PC-3 (cell line): ENCODE data around the gene ITGA1. TPM values are rescaled to one million over a fixed set of nuclear protein-coding genes. Genes with fewer than 3 reads are reported as not detected.

Experiments used
- ATAC-seq: fragments of 200-7000 bp; cut with Tn5 transposase; 2 replicates; pipeline ENCODE4 v1.9.1; 2020; ENCODE audit warnings: mild to moderate bottlenecking, moderate library complexity
- BruUV-seq: library from RNA; stranded (reverse); fragments of 400-500 nt; replicated peaks from 2 replicates; lab custom pipeline; 2021; lab: Mats Ljungman, UMichigan
- CTCF ChIA-PET: fragments of 300-600 bp; sonication (Branson Sonifier 250); formaldehyde crosslinking; loops from one replicate; lab custom pipeline; 2022; ENCODE audit warnings: antibody characterized with exemption; lab: Charles Lee
- POLR2A ChIA-PET: fragments of 300-600 bp; sonication (Branson Sonifier 250); formaldehyde crosslinking; loops from one replicate; lab custom pipeline; 2022; ENCODE audit warnings: antibody characterized with exemption; ENCODE audit not compliant: unreplicated experiment; lab: Charles Lee
- DNase-seq: peaks from one replicate; pipeline ENCODE4 v3.0.0-alpha.2; 2015
- H2AFZ ChIP-seq: fragments of 300-600 bp; sonication (generic); 2 replicates; pipeline ENCODE4 v1.6.0; 2016; ENCODE audit warnings: antibody characterized with exemption, low read length
- H3F3A ChIP-seq: fragments of 300-600 bp; sonication (generic); one replicate; pipeline ENCODE4 v1.6.0; 2017; ENCODE audit warnings: antibody characterized with exemption, low read length, control low read depth, mild to moderate bottlenecking; ENCODE audit not compliant: unreplicated experiment
- H3K27ac ChIP-seq: fragments of 300-600 bp; sonication (generic); 2 replicates; pipeline ENCODE4 v1.5.1; 2016; ENCODE audit warnings: mild to moderate bottlenecking, low read length
- H3K27me3 ChIP-seq: fragments of 300-600 bp; sonication (generic); 2 replicates; pipeline ENCODE4 v1.6.1; 2016; ENCODE audit warnings: low read length, mixed read lengths
- H3K36me3 ChIP-seq: fragments of 300-600 bp; sonication (generic); 2 replicates; pipeline ENCODE4 v1.6.1; 2016; ENCODE audit warnings: low read depth, mixed run types, low read length, mixed read lengths
- H3K4me1 ChIP-seq: fragments of 300-600 bp; sonication (generic); 2 replicates; pipeline ENCODE4 v1.5.1; 2016; ENCODE audit warnings: low read length; ENCODE audit not compliant: insufficient read depth
- H3K4me2 ChIP-seq: fragments of 300-600 bp; sonication (generic); 2 replicates; pipeline ENCODE4 v1.6.0; 2016; ENCODE audit warnings: low read length
- H3K4me3 ChIP-seq: fragments of 300-600 bp; sonication (generic); 2 replicates; pipeline ENCODE4 v1.5.1; 2016; ENCODE audit warnings: mild to moderate bottlenecking, low read length, mixed read lengths
- H3K79me2 ChIP-seq: fragments of 300-600 bp; sonication (generic); 2 replicates; pipeline ENCODE4 v1.6.1; 2017; ENCODE audit warnings: low read length, mixed read lengths
- H3K9ac ChIP-seq: fragments of 300-600 bp; sonication (generic); 2 replicates; pipeline ENCODE4 v1.6.0; 2016; ENCODE audit warnings: mild to moderate bottlenecking, low read length
- H3K9me2 ChIP-seq: fragments of 300-600 bp; sonication (generic); replicated peaks from 2 replicates; pipeline ENCODE4 v1.6.1; 2016; ENCODE audit warnings: mixed run types, low read length, mixed read lengths
- H3K9me3 ChIP-seq: fragments of 300-600 bp; sonication (generic); 2 replicates; pipeline ENCODE4 v1.6.1; 2016; ENCODE audit warnings: low read length, mixed read lengths
- H4K20me1 ChIP-seq: fragments of 300-600 bp; sonication (generic); 2 replicates; pipeline ENCODE4 v1.6.1; 2016; ENCODE audit warnings: low read length, mixed read lengths
- EZH2 ChIP-seq: fragments of 300-600 bp; sonication (generic); IDR thresholded peaks from one replicate; pipeline ENCODE4 v1.6.1; 2017; ENCODE audit warnings: antibody characterized with exemption, mild to moderate bottlenecking, low read length; ENCODE audit not compliant: unreplicated experiment
- EZH2phosphoT487 ChIP-seq: fragments of 300-600 bp; sonication (generic); IDR thresholded peaks from 2 replicates; pipeline ENCODE4 v1.6.1; 2018; ENCODE audit warnings: mild to moderate bottlenecking, antibody characterized with exemption, low read length, borderline replicate concordance
- intact Hi-C: fragments of 100-400 bp; cut with micrococcal nuclease; formaldehyde crosslinking; loops from 2 replicates; pipeline ENCODE4 v1.9.0; 2023
- total RNA-seq: library from RNA; depleted of rRNA; stranded (reverse); fragments of >200 nt; gene quantifications from 2 replicates; pipeline ENCODE4 v1.2.3, GENCODE V29; 2014
- TF ChIP-seq, protein P1 (sequence below): fragments of 300-600 bp; sonication (generic); conservative IDR thresholded peaks from 2 replicates; pipeline ENCODE4 v1.5.1; 2017; ENCODE audit warnings: antibody characterized with exemption, low read depth, mild to moderate bottlenecking, low read length

The ITGA1 gene
- total RNA-seq, 1 experiment from 2014 or later, result 4.7 TPM

DNA sequence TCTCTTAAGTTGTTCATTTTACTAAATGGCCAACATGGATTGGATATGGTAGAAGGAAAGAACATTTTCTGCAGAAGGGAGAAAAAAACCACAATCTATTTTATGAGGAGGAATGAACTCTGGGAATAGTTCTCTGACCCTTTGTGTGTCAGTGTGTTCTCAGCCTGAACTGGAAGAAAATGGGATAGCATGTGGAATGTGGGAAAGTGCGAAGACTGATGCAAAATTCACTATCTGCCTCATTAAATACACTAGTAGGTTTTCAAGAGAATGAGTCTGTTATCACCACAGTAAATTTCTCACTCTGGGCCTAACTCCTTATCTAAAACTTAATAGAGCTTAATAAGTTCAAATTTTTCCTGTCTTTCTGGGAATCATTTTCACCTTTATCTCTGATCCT is 22.7 kb downstream of the ITGA1 start:
- Histone ChIP-seq H3K4me1 (peaks cover 28% of the 10 kb centered on the region), H2AFZ (no peak overlapping the region), H3K4me2 (0 out of 2 replicates have a peak overlapping the region, but pooled peaks have one; percentile 20), H3K36me3 (peaks cover 5% of the 10 kb centered on the region; the same call in 1 of the 2 replicates), H4K20me1 (peaks cover 7% of the 10 kb centered on the region; the same call in 1 of the 2 replicates), H3K79me2 (peaks cover 11% of the 10 kb centered on the region), H3K27me3 (no peaks in the 10 kb centered on the region), H3K27ac (0 out of 2 replicates have a peak overlapping the region, but pooled peaks have one; percentile 2), H3K9me2 (no peaks in the 10 kb centered on the region), H3F3A (no peaks in the 10 kb centered on the region), H3K9me3 (no peaks in the 10 kb centered on the region), H3K4me3 (no peak overlapping the region), H3K9ac (no peak overlapping the region)
- DNase-seq (no peak), ATAC-seq (no peak)
- ChIA-PET POLR2A (interaction anchor here (0.5 to 1.0 kb wide), 3 partner anchors 11 to 83 kb away, joined by 3 to 5 read pairs (median 3); no protein-coding TSS in a partner anchor), CTCF (no interaction called here)
- BruUV-seq, result no TSS peak
- TF ChIP-seq EZH2, result no peak
- TF ChIP-seq, protein P1, sequence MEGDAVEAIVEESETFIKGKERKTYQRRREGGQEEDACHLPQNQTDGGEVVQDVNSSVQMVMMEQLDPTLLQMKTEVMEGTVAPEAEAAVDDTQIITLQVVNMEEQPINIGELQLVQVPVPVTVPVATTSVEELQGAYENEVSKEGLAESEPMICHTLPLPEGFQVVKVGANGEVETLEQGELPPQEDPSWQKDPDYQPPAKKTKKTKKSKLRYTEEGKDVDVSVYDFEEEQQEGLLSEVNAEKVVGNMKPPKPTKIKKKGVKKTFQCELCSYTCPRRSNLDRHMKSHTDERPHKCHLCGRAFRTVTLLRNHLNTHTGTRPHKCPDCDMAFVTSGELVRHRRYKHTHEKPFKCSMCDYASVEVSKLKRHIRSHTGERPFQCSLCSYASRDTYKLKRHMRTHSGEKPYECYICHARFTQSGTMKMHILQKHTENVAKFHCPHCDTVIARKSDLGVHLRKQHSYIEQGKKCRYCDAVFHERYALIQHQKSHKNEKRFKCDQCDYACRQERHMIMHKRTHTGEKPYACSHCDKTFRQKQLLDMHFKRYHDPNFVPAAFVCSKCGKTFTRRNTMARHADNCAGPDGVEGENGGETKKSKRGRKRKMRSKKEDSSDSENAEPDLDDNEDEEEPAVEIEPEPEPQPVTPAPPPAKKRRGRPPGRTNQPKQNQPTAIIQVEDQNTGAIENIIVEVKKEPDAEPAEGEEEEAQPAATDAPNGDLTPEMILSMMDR, result no peak
- no peak for TF ChIP-seq EZH2phosphoT487
- intact Hi-C loops, result no loop called here

DNA sequence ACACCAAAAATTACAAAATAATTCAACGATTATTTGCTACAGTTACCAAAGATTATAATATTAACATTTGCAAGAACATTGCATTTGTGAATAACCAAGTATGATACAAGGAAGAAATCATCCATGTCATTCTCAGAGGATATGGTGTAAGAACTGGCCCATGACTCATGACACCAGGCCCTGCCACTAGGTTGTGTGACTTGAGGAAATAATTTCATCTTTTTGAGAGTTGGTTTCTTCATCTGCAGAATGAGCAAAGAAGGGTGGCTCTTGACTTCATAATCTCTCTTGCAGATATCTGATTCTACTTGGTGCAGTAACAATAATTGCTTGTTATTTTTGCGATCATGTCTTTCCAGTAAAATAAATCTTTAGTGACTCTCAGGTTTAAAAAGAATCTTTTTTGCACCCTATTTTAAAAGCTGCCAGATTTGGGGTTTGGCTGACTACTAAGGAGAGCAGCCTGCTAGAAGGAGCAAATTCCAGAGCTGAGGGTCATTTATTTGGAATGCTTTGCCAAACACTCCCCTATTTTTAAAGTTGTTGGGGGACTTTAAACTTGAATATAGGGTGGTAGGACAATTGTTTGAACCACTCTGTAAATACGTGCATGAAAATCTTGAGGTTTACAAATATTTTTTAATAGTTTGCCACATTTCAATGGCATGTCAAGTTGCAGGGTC is 23.5 kb downstream of the ITGA1 start:
- H3F3A ChIP-seq, result no peaks in the 10 kb centered on the region
- H3K36me3 ChIP-seq, result no peaks in the 10 kb centered on the region
- no peaks in the 10 kb centered on the region for H3K27me3 ChIP-seq
- H4K20me1 ChIP-seq, result no peaks in the 10 kb centered on the region
- peak; percentile 49 for DNase-seq
- no peaks in the 10 kb centered on the region for H3K9me2 ChIP-seq
- no peak overlapping the region for H3K27ac ChIP-seq
- peak; percentile 28; the same call in 1 of the 2 replicates for ATAC-seq
- no peak overlapping the region for H3K4me2 ChIP-seq
- H2AFZ ChIP-seq, result no peak overlapping the region
- no peak overlapping the region for H3K9ac ChIP-seq
- peaks cover 28% of the 10 kb centered on the region for H3K4me1 ChIP-seq
- no peak for TF ChIP-seq EZH2
- TF ChIP-seq EZH2phosphoT487, result no peak
- TF ChIP-seq, protein P1, result no peak
- CTCF ChIA-PET, result no interaction called here
- BruUV-seq, result no TSS peak
- peaks cover 3% of the 10 kb centered on the region; the same call in 1 of the 2 replicates for H3K79me2 ChIP-seq
- intact Hi-C loops, result no loop called here
- H3K9me3 ChIP-seq, result no peaks in the 10 kb centered on the region
- POLR2A ChIA-PET, result interaction anchor here (0.6 kb wide), 1 partner anchor 14 kb away, joined by 3 read pairs; no protein-coding TSS in a partner anchor
- no peak overlapping the region for H3K4me3 ChIP-seq
